Motor neuron (in vitro differentiated cells): ENCODE measurements around the gene PHF5A. TPM values are rescaled to one million over a fixed set of nuclear protein-coding genes. Genes with fewer than 3 reads are reported as not detected.
A peak's percentile ranks its signal among the peaks of the same experiment; 100 is the strongest.

Experiments
- ATAC-seq, 8 experiments: fragments of 200-7000 bp; cut with Tn5 transposase; replicated peaks in 6 of 8; 2 replicates each; pipeline ENCODE4 v1.8.0; 2021; ENCODE audit warnings: mild to moderate bottlenecking in 8 of 8, moderate library complexity in 8 of 8
- H3K27ac ChIP-seq, 2 donors: fragments of 250-450 bp; sonication (Bioruptor Pico); 2 replicates each; pipeline ENCODE4 v1.9.0; 2021; ENCODE audit warnings: antibody characterized with exemption in 2 of 2, mild to moderate bottlenecking in 2 of 2, moderate library complexity in 1 of 2
- H3K4me1 ChIP-seq, 2 donors: fragments of 250-450 bp; sonication (Bioruptor Pico); replicated peaks in 1 of 2; 2 replicates each; pipeline ENCODE4 v1.6.1; 2021; ENCODE audit warnings: antibody characterized with exemption in 2 of 2, mild to moderate bottlenecking in 2 of 2, moderate library complexity in 1 of 2
- H3K4me3 ChIP-seq, 5 donors: fragments of 250-450 bp; sonication (Bioruptor Pico); 2 replicates each; pipeline ENCODE4 v1.9.0; 2021; ENCODE audit warnings: antibody characterized with exemption in 5 of 5, mild to moderate bottlenecking in 5 of 5, moderate library complexity in 4 of 5
- WGBS, 10 experiments: fragments of 450-650 bp; shearing (Covaris generic); methylation state at CpG; one replicate each; pipeline ENCODE4 v1.0.0; 2022; 5-methylcytosine and 5-hydroxymethylcytosine counted together
- in situ Hi-C, 9 experiments: fragments of 400-800 bp; cut with MboI; loops; one replicate each; pipeline ENCODE4 v1.15.0; 2021; ENCODE audit warnings: low sequenced_read_pairs in 9 of 9, low pct_unique_long_range_greater_than_20kb in 2 of 9; ENCODE audit not compliant: unreplicated experiment in 9 of 9
- total RNA-seq, 8 experiments: library from RNA; unstranded; fragments of 300-600 nt; gene quantifications; 2 replicates each; pipeline versions ENCODE4 v1.2.3 to v1.2.4, GENCODE V29; 2022

PHF5A gene, protein sequence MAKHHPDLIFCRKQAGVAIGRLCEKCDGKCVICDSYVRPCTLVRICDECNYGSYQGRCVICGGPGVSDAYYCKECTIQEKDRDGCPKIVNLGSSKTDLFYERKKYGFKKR
- total RNA-seq, result 10 to 100 TPM; 44.1 to 84.5 (median 57.5) TPM

DNA sequence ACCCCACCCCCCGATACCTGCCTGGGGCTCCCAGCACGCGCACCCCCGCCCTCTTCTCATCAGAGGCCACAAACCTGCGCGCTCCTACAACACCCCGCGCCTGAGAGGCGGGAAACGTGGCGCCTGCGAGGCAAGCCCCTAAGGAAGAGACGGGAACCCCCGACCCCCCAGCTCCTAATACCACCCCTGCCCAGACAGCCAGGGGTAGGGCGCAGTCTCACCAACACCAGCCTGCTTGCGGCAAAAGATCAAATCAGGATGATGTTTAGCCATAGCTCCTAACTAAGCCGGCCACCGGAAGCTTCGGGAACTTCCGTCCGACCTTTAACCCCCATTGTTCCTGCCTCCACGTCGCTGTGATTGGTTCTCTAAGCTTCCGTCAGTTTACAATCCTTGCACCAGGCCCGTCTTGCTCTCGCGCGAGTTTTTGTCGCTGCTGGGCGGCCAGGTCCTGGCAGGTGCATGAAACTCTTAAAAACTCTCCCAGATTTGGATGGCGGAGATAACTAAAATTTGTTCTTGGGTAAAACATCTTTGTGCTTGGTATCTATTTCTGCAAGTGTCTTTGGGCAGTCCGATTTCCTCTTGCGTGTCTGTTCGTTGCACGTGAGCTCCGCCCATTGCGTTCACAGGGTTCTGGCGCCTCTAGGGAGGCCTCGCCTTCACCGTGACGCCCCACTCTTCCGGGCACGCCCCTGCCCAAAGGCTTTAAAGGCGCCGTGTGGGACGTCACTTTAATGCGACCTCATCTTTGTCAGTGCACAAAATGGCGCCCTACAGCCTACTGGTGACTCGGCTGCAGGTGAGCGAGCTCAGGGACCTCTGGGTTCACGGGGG, at the start of gene PHF5A, which contains the start of gene ACO2:
PHF5A (minus strand) TSS at position 312 of the 837 bp plus-strand sequence; CDS start at position 273, 39 bp downstream.
ACO2 (plus strand) TSS at position 737 of the 837 bp plus-strand sequence; CDS start at position 767, 30 bp downstream.
- Histone ChIP-seq H3K4me1 (peaks cover 10 to 11% of the 10 kb centered on the region in 2 donors), H3K27ac (peak within 1 kb of the TSS; percentile 97 to 98), H3K4me3 (peak within 1 kb of the TSS; percentile 45 to 94 (median 84))
- WGBS, 10 experiments, result 0% methylated on average over 2 to 17 of the region's 51 CpGs; no CpG with 5 or more reads in 3 of the 10 experiments
- in situ Hi-C loops, result no loop called here
- peak; percentile 89 to 96 (median 93) for ATAC-seq

DNA sequence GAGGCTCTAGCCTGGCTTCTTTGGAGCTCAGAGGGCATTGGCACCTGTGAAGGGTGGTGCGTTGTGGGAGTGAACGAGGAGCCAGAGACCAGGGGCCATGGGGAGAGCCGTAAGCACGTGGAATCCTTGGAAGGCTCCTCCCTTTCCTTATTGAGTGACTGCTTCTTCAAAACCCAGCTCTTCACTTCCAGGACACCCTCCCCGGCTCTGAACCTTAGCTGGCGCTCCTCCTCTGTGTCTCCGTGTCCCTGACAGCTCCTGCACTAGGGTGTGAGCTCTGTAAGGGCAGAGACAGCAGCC, 49.5 kb upstream of the PHF5A start:
- no peak for ATAC-seq
- Histone ChIP-seq H3K4me1 (peaks cover 0 to under 1% of the 10 kb centered on the region in 2 donors), H3K4me3 (no peak overlapping the region), H3K27ac (no peak overlapping the region)
- in situ Hi-C loops, result loop anchor here in 3 of 9 experiments (10.0 kb wide), 1 partner anchor 113 kb away; no protein-coding TSS in a partner anchor
- WGBS, 10 experiments, result 60 to 92% (median 82%) methylated on average over 2 to 5 of the region's 7 CpGs; no CpG with 5 or more reads in 6 of the 10 experiments

DNA sequence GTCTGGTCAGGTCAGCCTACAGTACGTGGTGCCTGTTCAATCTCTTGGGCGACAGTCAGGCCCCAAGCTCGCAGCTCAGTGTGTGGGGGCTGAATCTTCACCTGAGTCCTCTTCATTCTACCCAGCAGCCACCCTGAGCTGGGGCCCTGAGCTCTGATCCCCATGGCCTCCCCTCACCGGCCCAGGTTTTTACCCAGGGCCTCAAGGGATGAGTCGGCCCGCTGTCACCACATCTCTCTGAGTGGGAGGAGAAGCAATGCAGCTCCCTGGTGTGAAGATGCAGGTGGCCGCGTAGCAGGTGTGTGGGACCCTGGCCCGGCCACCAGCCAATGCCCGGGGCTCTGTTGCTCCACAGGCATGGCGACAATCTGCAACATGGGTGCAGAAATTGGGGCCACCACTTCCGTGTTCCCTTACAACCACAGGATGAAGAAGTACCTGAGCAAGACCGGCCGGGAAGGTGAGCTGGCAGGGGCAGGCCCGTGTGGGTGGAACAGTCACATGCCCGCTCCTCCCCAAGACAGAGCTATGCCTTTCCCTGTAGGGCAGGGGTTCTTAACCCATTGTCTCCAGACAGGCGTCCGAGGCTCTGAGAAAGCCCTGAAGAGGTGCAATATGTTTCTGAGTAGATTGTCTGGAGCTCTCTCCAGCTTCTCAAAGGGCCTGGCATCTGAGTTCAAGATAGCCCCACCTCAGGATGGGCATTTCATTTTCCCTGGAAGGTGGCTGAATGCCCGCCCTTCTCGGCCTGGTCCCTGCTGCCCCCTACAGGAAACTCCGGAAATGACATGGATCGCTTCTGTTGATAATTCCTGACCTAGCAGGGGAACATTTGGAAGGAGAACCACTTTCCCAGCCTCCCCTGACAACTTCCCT, 48.9 kb upstream of the PHF5A start:
- peak; percentile 10 to 43 (median 33) for ATAC-seq
- WGBS, 10 experiments, result 7 to 100% (median 66%) methylated on average over 3 to 10 of the region's 22 CpGs; no CpG with 5 or more reads in 5 of the 10 experiments
- in situ Hi-C loops, result loop anchor here in 3 of 9 experiments (10.0 kb wide), 1 partner anchor 113 kb away; no protein-coding TSS in a partner anchor
- Histone ChIP-seq H3K4me3 (no peak overlapping the region), H3K4me1 (peaks cover 0 to 6% of the 10 kb centered on the region in 2 donors), H3K27ac (no peak overlapping the region)

DNA sequence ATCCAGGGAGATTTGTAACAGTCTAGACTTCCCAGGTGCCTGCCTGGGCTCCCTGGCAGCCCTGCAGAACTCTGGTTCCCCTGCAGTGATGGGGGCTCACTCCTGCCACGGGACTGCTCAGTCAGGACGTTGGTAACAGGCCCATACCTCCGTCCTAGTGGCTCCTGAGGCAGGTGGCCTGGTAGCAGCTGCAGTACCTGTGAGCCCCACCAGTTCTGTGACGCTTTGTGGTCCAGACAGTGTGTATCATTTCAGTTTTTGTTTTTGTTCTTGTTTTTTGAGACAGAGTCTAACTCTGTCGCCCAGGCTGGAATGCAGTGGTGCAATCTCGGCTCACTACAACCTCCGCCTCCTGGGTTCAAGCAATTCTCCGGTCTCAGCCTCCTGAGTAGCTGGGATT, 48.0 kb upstream of the PHF5A start:
- Histone ChIP-seq H3K4me3 (no peak overlapping the region), H3K4me1 (peaks cover 0 to 6% of the 10 kb centered on the region in 2 donors), H3K27ac (no peak overlapping the region)
- 83 to 100% (median 100%) methylated on average over 1 to 6 of the region's 8 CpGs; no CpG with 5 or more reads in 3 of the 10 experiments for WGBS, 10 experiments
- no peak for ATAC-seq
- in situ Hi-C loops, result loop anchor here in 3 of 9 experiments (10.0 kb wide), 1 partner anchor 112 kb away; no protein-coding TSS in a partner anchor

DNA sequence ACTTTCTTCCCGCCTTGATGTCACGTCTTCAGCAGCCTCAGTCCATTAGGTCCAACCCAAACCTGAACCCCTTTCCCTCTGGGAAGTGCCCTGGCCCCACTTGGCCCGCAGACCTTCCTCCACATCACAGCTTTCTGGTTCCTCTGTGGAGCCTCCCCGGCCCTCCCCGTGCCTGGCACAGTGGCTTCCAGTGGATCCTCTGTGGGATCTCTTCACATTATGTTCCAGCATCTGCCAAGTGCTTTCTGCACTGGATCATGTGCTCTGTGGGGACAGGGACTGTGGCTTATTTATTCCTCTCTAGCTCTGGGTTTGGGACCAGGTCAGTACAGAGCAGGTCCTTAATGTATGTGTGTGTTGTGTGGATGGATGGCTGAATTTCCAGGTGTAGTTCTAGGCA, 44.9 kb upstream of the PHF5A start:
- WGBS, 10 experiments, result 20 to 93% (median 80%) methylated on average over 1 to 3 of the region's 5 CpGs; no CpG with 5 or more reads in 4 of the 10 experiments
- H3K27ac ChIP-seq, result no peak overlapping the region
- in situ Hi-C loops, result loop anchor here in 3 of 9 experiments (10.0 kb wide), 1 partner anchor 109 kb away; no protein-coding TSS in a partner anchor
- no peak overlapping the region for H3K4me3 ChIP-seq
- no peak for ATAC-seq
- peaks cover 0 to 6% of the 10 kb centered on the region in 2 donors for H3K4me1 ChIP-seq

DNA sequence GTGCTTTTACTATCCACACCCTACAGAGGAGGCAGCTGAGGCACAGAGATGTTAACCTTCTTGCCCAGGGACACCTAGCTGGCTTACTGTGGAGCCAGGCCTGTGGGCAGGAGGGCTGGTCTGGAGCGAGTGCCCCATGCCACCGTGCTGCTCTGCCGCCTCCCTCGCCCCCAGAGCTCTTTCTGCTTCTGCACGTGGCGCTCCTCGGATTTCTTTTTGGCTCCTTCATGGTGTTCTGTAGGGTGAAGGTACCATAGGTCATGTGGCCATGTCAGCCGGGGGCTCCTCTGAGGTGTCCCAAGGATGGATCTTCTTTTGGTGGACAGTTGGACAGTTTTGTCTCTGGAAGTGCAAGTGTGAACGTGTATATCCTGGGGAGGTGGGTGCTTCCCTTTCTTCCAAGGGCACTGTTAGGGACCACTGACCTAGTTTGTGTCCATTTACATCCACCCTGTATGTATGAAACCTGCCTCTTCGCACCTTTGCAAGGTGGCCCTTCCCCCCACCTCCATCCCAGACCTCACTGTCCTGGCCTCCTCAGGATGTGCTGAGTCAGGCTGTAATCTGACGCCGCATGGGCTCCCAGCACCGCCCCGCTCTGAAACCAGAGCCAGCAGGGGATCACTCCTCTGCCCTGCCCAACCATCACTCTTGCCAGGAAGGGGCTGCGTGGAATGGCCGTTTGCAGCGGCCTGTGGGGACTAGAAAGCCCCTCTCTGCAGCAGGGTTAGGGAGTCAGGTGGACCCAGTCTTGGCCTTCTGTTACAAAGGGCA, 44.1 kb upstream of the PHF5A start:
- in situ Hi-C loops, result loop anchor here in 3 of 9 experiments (10.0 kb wide), 1 partner anchor 108 kb away; no protein-coding TSS in a partner anchor
- 7 to 100% (median 64%) methylated on average over 1 to 9 of the region's 17 CpGs; no CpG with 5 or more reads in 4 of the 10 experiments for WGBS, 10 experiments
- no peak overlapping the region for H3K4me3 ChIP-seq
- no peak overlapping the region for H3K27ac ChIP-seq
- peak; percentile 46 to 98 (median 74) for ATAC-seq
- H3K4me1 ChIP-seq, result peaks cover 0 to 6% of the 10 kb centered on the region in 2 donors

DNA sequence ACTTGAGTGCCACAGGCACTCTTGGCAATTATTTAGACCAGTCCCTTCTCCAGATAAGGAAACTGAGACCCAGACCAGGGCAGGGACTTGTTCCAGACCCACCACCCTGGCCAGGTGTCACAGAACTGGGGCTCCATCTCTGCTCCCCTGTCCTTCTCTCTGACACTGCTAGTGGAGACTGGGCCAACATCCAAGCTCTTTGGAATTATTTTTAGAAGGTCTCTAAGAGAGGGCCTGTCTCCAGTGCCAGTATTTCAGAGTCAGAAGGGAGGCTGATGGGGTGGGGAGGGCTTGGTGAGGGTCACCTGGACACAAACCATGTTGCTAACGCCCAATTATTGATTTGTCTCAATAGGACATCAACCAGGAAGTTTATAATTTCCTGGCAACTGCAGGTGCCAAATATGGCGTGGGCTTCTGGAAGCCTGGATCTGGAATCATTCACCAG, 43.1 kb upstream of the PHF5A start:
- no peak overlapping the region for H3K27ac ChIP-seq
- in situ Hi-C loops, result loop anchor here in 3 of 9 experiments (10.0 kb wide), 1 partner anchor 107 kb away; no protein-coding TSS in a partner anchor
- 100% methylated on average over 1 to 2 of the region's 2 CpGs; no CpG with 5 or more reads in 6 of the 10 experiments for WGBS, 10 experiments

DNA sequence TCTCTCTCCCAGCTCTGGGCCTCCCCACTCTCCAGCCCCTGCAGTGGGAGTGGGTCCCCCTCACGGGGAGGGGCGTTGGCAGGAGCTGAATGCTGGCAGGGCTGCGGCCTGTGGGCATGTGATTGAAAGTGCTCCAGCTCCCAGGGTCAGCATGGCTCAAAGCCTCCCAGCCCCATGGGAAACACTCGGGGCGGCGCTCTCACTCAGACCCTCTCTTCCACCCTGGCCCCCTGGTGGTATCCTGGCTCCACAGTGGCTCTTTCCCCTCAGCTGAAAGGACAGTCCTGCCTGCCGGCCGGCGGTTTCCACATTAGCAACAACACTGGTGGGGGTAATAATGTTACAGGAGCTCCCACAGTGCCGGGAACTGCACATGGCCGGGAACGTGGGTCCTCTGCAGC, 40.3 kb upstream of the PHF5A start:
- H3K4me3 ChIP-seq, result no peak overlapping the region
- no peak overlapping the region for H3K27ac ChIP-seq
- whole genome bisulfite sequencing, 10 experiments, result 80 to 100% (median 100%) methylated on average over 2 to 3 of the region's 12 CpGs; no CpG with 5 or more reads in 7 of the 10 experiments
- in situ Hi-C loops, result loop anchor here in 1 of 9 experiments (10.0 kb wide), 1 partner anchor 104 kb away; no protein-coding TSS in a partner anchor
- ATAC-seq, result peak in 5 of 8 experiments; percentile 28 to 90 (median 77)
- H3K4me1 ChIP-seq, result peaks cover 0 to 6% of the 10 kb centered on the region in 2 donors

More for the DNA sequence above, 43.1 kb upstream of the PHF5A start:
- H3K4me1 ChIP-seq, result peaks cover 0 to 6% of the 10 kb centered on the region in 2 donors
- ATAC-seq, result no peak
- H3K4me3 ChIP-seq, result no peak overlapping the region

DNA sequence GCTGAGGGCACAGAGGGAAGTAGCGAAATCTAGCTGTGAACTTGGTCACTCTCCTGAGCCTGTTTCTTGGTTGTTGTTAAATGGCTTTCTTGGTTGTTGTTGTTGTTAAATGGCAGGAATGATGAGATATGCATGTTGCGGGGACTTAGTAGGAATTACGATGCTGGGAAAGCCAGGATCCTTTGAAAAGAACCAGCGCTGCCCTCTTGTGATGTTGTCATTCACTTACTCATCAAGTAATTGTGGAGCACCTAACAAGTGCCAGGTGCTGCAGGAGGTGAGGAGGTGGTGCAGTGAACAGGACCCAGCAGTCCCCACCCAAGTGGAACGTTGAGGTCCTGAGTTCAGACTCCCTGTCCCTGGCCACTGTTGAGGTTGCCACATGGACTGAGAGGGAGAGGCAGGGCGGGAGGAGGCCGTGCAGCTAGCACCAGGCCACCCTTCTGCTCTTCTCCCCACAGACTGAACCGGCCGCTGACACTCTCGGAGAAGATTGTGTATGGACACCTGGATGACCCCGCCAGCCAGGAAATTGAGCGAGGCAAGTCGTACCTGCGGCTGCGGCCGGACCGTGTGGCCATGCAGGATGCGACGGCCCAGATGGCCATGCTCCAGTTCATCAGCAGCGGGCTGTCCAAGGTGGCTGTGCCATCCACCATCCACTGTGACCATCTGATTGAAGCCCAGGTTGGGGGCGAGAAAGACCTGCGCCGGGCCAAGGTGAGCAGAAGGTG, 39.0 kb upstream of the PHF5A start:
- 90 to 100% (median 91%) methylated on average over 1 to 11 of the region's 23 CpGs; no CpG with 5 or more reads in 4 of the 10 experiments for WGBS, 10 experiments
- no peak for ATAC-seq
- H3K4me1 ChIP-seq, result peaks cover 0 to under 1% of the 10 kb centered on the region in 2 donors
- no peak overlapping the region for H3K4me3 ChIP-seq
- no peak overlapping the region for H3K27ac ChIP-seq
- in situ Hi-C loops, result loop anchor here in 1 of 9 experiments (10.0 kb wide), 1 partner anchor 103 kb away; no protein-coding TSS in a partner anchor

DNA sequence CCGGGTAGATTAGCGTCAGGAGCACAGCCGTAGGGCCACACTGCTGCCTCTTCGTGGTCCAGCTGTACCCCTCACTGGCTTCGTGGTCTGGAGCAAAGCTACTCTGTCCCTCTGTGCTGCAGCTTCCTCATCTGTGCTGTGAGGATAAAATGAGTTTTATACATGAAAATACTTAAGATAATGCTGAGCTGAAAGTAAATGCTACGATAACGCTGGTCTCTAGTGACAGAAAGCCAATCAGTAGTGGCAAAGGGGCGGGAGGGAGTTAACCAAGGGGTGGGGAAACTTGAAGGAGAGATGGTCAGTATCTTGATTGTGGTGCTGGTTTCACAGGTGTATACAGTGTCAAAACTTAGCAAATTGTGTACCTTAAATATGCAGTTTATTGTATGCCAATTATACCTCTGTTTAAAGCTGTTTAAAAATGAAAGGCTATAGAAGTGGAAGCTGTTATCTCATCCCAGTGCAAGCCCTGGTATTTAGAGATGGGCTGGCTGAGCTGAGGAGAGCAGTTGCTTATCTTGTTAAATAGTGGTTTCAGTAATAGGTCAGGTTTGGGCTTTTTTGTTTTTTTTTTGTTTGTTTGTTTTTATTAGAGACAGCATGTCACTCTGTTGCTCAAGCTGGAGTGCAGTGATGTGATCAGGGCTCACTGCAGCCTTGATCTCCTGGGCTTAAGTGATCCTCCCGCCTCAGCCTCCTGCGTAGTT, 37.2 kb upstream of the PHF5A start:
- in situ Hi-C loops, result loop anchor here in 1 of 9 experiments (10.0 kb wide), 1 partner anchor 101 kb away; no protein-coding TSS in a partner anchor
- ATAC-seq, result no peak
- H3K4me1 ChIP-seq, result no peaks in the 10 kb centered on the region
- no peak overlapping the region for H3K4me3 ChIP-seq
- 60 to 100% (median 98%) methylated on average over 1 to 8 of the region's 10 CpGs; no CpG with 5 or more reads in 2 of the 10 experiments for WGBS, 10 experiments
- no peak overlapping the region for H3K27ac ChIP-seq
